ENCODE data around the gene GGT6. TPM values are rescaled to one million over a fixed set of nuclear protein-coding genes. Genes with fewer than 3 reads are reported as not detected.

Gene GGT6
- total RNA-seq, 1 donor from 2014 or later = not detected

DNA sequence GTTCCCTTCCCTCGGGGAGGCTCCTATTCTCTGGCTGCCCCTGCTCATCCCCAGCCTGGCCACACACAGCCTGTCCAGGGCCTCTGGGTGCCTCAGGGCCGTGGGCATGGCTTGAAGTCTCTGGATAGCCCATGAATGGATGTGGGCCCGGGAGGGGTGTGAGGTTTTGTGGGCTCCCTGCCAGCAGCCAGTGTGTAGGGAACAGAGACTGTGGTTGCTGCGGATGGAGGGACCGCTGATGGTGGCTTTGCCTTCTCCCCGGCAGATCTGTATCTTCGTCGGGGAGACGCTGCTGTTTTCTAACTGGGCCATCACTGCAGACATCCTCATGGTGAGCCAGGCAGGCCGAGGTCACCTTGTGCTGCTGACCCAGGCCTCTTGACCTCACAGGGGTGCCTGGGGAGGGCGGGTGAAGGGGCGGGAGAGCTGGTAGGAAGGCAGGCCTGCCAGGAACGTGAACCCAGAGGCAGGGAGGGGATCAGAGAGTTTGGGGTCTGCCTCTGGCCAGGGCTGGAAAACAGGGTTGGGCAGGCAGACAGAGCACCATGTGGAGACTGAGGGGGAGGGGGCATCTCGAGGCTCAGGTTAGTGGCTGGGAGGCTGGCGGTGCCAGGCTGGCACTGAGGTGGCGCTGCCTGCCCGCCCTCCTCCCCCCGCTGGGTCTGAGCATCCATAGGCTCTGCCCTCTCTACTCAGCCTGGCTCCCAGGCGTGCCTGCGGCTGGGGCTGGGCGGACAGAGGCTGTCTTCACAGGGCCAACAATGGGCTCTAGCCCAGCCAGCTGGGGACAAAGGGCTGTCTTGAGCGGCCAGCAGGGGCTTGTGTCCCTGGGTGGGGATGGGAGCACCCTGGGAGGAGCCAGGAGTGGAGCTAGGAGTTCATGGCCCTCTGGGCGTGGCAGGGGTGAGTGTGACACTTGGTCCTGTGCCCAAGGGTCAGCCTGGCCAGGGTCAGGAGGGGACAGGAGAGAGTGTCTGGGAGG is 26.6 kb downstream of the GGT6 start:
- Mint-ChIP-seq H3K27me3 (ENCODE audit: low read depth, unreplicated experiment) (peaks cover 20% of the 10 kb centered on the region), H3K27ac (ENCODE audit: unreplicated experiment) (no peak overlapping the region), H3K4me3 (ENCODE audit: unreplicated experiment) (no peak overlapping the region), H3K9me3 (ENCODE audit: unreplicated experiment) (no peaks in the 10 kb centered on the region), H3K36me3 (ENCODE audit: low read depth, unreplicated experiment) (no peaks in the 10 kb centered on the region), H3K4me1 (ENCODE audit: low read depth, unreplicated experiment) (peaks cover 2% of the 10 kb centered on the region)
- H3K4me3 ChIP-seq (ENCODE audit: insufficient read depth, low read depth, low read length) = no peak overlapping the region
- no peak overlapping the region for H3K9ac ChIP-seq (ENCODE audit: low read length)
- TF ChIP-seq, protein P1, sequence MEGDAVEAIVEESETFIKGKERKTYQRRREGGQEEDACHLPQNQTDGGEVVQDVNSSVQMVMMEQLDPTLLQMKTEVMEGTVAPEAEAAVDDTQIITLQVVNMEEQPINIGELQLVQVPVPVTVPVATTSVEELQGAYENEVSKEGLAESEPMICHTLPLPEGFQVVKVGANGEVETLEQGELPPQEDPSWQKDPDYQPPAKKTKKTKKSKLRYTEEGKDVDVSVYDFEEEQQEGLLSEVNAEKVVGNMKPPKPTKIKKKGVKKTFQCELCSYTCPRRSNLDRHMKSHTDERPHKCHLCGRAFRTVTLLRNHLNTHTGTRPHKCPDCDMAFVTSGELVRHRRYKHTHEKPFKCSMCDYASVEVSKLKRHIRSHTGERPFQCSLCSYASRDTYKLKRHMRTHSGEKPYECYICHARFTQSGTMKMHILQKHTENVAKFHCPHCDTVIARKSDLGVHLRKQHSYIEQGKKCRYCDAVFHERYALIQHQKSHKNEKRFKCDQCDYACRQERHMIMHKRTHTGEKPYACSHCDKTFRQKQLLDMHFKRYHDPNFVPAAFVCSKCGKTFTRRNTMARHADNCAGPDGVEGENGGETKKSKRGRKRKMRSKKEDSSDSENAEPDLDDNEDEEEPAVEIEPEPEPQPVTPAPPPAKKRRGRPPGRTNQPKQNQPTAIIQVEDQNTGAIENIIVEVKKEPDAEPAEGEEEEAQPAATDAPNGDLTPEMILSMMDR (IDR thresholded peaks at IDR 0.05; ENCODE audit: insufficient read depth, low read depth, low read length) = no peak
- no peak for TF ChIP-seq EZH2 (IDR thresholded peaks at IDR 0.05; ENCODE audit: insufficient read depth, low read length)
- FAIRE-seq (no peak), DNase-seq (ENCODE audit: low read depth) (no peak)
- H4K20me1 ChIP-seq (ENCODE audit: insufficient read depth, low read length) = peaks cover 15% of the 10 kb centered on the region
- no peak overlapping the region for H2AFZ ChIP-seq (ENCODE audit: low read depth, low read length)
- H3K9me3 ChIP-seq (ENCODE audit: insufficient read depth, low read depth, low read length) = no peaks in the 10 kb centered on the region
- H3K79me2 ChIP-seq (ENCODE audit: insufficient read depth, low read length) = no peaks in the 10 kb centered on the region
- H3K4me2 ChIP-seq (ENCODE audit: low read length) = no peak overlapping the region
- H3K27me3 ChIP-seq (ENCODE audit: insufficient read depth, low read length) = no peaks in the 10 kb centered on the region
- no peaks in the 10 kb centered on the region for H3K36me3 ChIP-seq (ENCODE audit: insufficient read depth, low read length)
- H3K4me1 ChIP-seq (ENCODE audit: insufficient read depth, low read length) = peaks cover 3% of the 10 kb centered on the region
- H3K27ac ChIP-seq (ENCODE audit: low read depth, low read length) = no peak overlapping the region

DNA sequence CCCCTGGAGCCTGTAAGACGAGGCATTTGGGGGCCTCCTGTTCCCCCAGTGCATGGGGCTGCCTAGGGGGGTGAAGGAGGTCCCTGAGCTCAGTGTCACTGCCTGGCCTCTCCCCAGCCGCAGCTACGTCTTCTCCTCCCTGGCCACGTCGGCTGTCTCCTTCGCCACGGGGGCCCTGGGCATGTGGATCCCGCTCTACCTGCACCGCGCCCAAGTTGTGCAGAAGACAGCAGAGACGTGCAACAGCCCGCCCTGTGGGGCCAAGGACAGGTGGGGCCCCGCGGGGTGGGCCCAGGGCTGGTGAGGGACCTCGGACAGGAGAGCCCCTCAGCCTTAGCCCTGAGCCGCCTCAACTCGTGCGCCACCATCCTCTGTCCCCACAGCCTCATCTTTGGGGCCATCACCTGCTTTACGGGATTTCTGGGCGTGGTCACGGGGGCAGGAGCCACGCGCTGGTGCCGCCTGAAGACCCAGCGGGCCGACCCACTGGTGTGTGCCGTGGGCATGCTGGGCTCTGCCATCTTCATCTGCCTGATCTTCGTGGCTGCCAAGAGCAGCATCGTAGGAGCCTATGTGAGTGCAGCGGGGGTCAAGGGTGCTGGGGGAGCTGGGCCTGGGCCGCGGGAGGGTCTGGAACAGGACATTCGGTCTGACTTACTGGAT is 27.4 kb downstream of the GGT6 start:
- Mint-ChIP-seq H3K36me3 (ENCODE audit: low read depth, unreplicated experiment) (no peaks in the 10 kb centered on the region), H3K27me3 (ENCODE audit: low read depth, unreplicated experiment) (peaks cover 20% of the 10 kb centered on the region), H3K4me3 (ENCODE audit: unreplicated experiment) (no peak overlapping the region), H3K4me1 (ENCODE audit: low read depth, unreplicated experiment) (peaks cover 2% of the 10 kb centered on the region), H3K27ac (ENCODE audit: unreplicated experiment) (no peak overlapping the region), H3K9me3 (ENCODE audit: unreplicated experiment) (no peaks in the 10 kb centered on the region)
- Histone ChIP-seq H4K20me1 (ENCODE audit: insufficient read depth, low read length) (peaks cover 10% of the 10 kb centered on the region), H3K9ac (ENCODE audit: low read length) (no peak overlapping the region), H3K9me3 (ENCODE audit: insufficient read depth, low read depth, low read length) (no peaks in the 10 kb centered on the region), H2AFZ (ENCODE audit: low read depth, low read length) (no peak overlapping the region), H3K27ac (ENCODE audit: low read depth, low read length) (no peak overlapping the region), H3K4me3 (ENCODE audit: insufficient read depth, low read depth, low read length) (no peak overlapping the region), H3K4me2 (ENCODE audit: low read length) (no peak overlapping the region), H3K27me3 (ENCODE audit: insufficient read depth, low read length) (peaks cover 2% of the 10 kb centered on the region), H3K79me2 (ENCODE audit: insufficient read depth, low read length) (no peaks in the 10 kb centered on the region), H3K36me3 (ENCODE audit: insufficient read depth, low read length) (no peaks in the 10 kb centered on the region), H3K4me1 (ENCODE audit: insufficient read depth, low read length) (peaks cover 3% of the 10 kb centered on the region)
- TF ChIP-seq, protein P1 (IDR thresholded peaks at IDR 0.05; ENCODE audit: insufficient read depth, low read depth, low read length) = no peak
- DNase-seq (ENCODE audit: low read depth) (no peak), FAIRE-seq (no peak)

Measured in astrocyte (in vitro differentiated cells and primary cell).